Activated B cell treated with CpG ODN at 0.5 μM for 24 hours (primary cell): ENCODE measurements around the gene MRPL36. TPM values are rescaled to one million over a fixed set of nuclear protein-coding genes. Genes with fewer than 3 reads are reported as not detected.

ENCODE experiments used
- ATAC-seq: fragments of 200-7000 bp; cut with Tn5 transposase; one replicate; pipeline ENCODE4 v1.10.0; 2021; ENCODE audit warnings: low read depth, mild to moderate bottlenecking, moderate library complexity
- CTCF ChIA-PET: fragments of 350-600 bp; sonication (Branson Sonifier 250); formaldehyde crosslinking; loops from one replicate; lab custom pipeline; 2021; ENCODE audit warnings: antibody characterized with exemption; lab: Charles Lee
- POLR2A ChIA-PET: fragments of 350-600 bp; sonication (Branson Sonifier 250); formaldehyde crosslinking; loops from one replicate; lab custom pipeline; 2021; ENCODE audit warnings: antibody characterized with exemption; lab: Charles Lee
- DNase-seq: peaks from one replicate; pipeline ENCODE4 v3.0.0; 2022
- H3K27ac Mint-ChIP-seq: one replicate; pipeline ENCODE4 v1.8.0; 2020; ENCODE audit warnings: mixed read lengths
- H3K27me3 Mint-ChIP-seq: one replicate; pipeline ENCODE4 v1.8.0; 2021; ENCODE audit warnings: mixed read lengths
- H3K36me3 Mint-ChIP-seq: one replicate; pipeline ENCODE4 v1.8.0; 2021; ENCODE audit warnings: low read depth, mixed read lengths
- H3K4me1 Mint-ChIP-seq: one replicate; pipeline ENCODE4 v1.8.0; 2021; ENCODE audit warnings: mixed read lengths
- H3K4me3 Mint-ChIP-seq: one replicate; pipeline ENCODE4 v1.8.0; 2020; ENCODE audit warnings: mild to moderate bottlenecking, mixed read lengths
- H3K9me3 Mint-ChIP-seq: one replicate; pipeline ENCODE4 v1.8.0; 2020; ENCODE audit warnings: mixed read lengths
- intact Hi-C: fragments of 100-400 bp; cut with micrococcal nuclease; formaldehyde crosslinking; loops from one replicate; pipeline ENCODE4 v1.15.1; 2024
- total RNA-seq: library from RNA; stranded (reverse); gene quantifications from 2 replicates; pipeline ENCODE4 v1.2.3, GENCODE V29; 2022
- TF ChIP-seq, protein P1 (sequence below): fragments of 200-600 bp; IDR thresholded peaks from one replicate; pipeline ENCODE4 v1.8.0; 2022; ENCODE audit warnings: antibody characterized with exemption, mild to moderate bottlenecking

The MRPL36 gene
- total RNA-seq, 1 donor from 2014 or later = 28.7 TPM

DNA sequence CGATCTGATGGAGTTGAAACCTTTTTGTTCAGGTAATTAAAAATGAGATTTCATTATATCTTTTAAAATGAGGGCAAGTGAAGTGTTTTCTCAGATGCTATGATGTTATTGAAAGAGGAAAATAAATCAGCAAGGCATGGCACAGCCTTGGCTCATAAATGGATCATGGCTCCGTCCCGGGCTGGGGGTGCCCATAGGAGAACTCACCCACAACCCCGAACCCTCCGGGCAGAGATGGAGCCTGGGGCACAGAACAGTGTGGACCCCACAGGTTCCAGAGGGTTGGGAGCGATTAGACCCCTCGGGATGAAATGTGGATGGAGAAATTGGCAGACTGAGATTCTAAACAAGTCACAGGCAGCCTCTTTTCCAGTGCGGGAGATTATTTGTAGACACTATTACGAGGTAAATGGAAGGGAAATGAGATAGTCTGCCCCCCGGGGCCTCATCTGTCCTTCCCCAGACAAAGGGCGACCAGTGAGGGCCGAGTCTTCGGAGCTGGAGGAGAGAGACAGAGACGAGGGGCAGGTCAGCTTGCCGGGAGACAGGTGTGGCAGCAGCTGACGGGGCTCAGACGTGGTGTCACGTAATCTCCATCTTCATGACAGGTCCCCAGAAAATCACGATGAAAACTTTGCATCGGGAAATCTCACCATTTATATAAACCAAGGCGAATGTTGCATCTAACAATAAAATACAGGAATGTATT lies 35.2 kb upstream of the MRPL36 start:
- ATAC-seq = no peak
- intact Hi-C loops = no loop called here
- H3K4me1 Mint-ChIP-seq = no peaks in the 10 kb centered on the region
- TF ChIP-seq, protein P1, sequence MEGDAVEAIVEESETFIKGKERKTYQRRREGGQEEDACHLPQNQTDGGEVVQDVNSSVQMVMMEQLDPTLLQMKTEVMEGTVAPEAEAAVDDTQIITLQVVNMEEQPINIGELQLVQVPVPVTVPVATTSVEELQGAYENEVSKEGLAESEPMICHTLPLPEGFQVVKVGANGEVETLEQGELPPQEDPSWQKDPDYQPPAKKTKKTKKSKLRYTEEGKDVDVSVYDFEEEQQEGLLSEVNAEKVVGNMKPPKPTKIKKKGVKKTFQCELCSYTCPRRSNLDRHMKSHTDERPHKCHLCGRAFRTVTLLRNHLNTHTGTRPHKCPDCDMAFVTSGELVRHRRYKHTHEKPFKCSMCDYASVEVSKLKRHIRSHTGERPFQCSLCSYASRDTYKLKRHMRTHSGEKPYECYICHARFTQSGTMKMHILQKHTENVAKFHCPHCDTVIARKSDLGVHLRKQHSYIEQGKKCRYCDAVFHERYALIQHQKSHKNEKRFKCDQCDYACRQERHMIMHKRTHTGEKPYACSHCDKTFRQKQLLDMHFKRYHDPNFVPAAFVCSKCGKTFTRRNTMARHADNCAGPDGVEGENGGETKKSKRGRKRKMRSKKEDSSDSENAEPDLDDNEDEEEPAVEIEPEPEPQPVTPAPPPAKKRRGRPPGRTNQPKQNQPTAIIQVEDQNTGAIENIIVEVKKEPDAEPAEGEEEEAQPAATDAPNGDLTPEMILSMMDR = no peak
- no peak overlapping the region for H3K4me3 Mint-ChIP-seq
- H3K9me3 Mint-ChIP-seq = no peaks in the 10 kb centered on the region
- POLR2A ChIA-PET = no interaction called here
- H3K27ac Mint-ChIP-seq = no peak overlapping the region
- peaks cover 6% of the 10 kb centered on the region for H3K27me3 Mint-ChIP-seq
- no peak for DNase-seq
- H3K36me3 Mint-ChIP-seq = no peaks in the 10 kb centered on the region
- CTCF ChIA-PET = no interaction called here

DNA sequence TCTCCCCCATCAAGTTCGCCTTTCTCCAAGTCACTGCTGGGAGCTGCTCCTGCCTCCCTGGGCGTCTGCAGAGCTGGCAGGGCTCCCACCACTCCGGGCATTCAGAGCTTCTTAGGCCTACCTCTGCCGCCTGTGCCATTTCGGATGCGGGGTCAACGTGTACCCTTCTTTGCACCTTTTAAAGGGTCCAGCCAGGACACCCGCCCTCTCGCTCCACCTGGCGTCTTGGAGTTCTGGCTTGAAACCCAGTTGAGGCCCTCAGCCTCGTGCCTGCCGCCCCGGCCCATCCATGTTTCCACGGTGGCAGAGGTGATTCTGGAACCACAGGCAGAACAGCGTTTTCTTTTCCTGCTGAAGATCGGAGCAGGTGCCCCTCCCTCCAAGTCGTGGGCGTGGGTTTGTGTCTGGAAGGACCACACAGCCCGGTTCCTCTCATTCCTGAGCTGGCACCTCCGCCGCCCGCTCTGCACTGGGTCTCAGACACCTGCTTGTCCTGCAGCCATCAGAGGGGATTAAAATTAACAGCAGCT lies 34.5 kb upstream of the MRPL36 start:
- Mint-ChIP-seq H3K27me3 (peaks cover 3% of the 10 kb centered on the region), H3K9me3 (no peaks in the 10 kb centered on the region), H3K36me3 (no peaks in the 10 kb centered on the region), H3K4me1 (no peaks in the 10 kb centered on the region), H3K4me3 (no peak overlapping the region), H3K27ac (no peak overlapping the region)
- intact Hi-C loops = no loop called here
- no peak for ATAC-seq
- no peak for DNase-seq
- ChIA-PET CTCF (no interaction called here), POLR2A (no interaction called here)
- TF ChIP-seq, protein P1 = no peak

DNA sequence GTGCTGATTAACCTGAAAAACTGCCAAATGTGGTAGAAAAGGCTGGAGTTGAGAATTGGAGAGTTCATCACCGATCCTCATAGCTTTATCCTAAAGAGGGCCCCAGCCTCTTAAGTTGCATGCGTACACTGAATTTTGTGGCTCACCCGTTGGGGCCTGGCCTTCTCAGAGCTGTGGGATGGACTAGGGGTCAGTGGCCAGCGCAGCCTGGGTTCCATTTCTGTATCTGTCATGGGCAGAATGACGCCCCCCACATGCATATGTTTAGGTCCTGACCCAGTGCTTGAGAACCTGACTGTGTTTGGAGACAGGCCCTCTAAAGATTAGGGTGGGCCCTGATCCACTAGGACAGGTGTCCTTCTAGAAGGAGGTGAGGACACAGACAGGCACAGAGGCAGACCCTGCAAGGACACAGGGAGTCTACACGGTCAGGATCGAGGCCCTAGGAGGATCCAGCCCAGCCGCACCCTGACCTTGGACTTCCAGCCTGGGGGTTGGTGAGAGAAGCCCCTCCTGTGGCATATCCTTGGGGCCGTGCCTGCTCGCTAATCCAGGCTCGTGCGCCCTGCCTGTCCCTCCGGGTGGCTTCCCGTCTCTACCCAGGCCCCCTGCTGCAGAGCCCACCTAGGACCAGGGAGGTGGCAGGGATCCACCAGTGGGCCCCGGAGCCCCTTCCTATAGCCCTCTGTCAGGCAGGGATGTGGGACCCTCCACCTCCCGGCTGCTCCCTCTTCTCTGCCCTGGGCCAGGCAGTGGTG lies 33.8 kb upstream of the MRPL36 start:
- ATAC-seq = no peak
- CTCF ChIA-PET = no interaction called here

DNA sequence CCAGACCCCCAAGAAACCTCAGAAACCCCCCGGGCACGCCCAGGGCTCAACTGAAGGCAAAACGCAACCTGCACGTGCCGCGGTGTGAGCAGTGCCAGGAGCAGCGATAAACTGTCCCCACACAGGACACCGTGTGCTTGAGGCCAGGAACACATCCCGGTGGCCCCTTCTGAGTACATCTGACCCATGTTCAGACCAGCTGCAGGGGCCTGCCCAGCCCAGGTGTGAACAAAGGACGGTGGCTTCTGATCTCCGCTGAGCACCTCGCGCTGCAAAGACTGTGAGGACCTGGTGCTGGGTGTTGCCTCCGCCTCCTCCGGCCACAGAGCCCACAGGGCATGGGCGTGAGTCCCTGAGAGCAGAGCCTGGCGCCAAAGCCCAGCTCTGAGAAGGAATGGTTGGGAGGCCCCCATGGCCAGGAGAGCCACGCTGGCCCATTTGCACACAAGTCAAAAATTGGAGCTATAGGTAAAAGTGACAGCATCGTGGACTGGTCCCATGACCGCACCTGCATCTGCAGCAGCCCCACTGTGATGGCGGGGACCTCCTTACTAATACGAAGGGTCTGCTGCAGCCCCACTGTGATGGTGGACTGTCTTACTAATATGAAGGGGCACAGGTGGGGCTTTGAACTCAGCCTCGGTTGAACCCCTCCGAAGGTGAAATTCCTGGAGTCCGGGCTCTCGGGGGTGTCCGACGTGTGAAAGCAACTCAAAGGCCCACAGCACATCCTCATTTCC lies 33.0 kb upstream of the MRPL36 start:
- CTCF ChIA-PET = no interaction called here
- no peaks in the 10 kb centered on the region for H3K36me3 Mint-ChIP-seq
- no peak overlapping the region for H3K27ac Mint-ChIP-seq
- no peaks in the 10 kb centered on the region for H3K9me3 Mint-ChIP-seq
- no peaks in the 10 kb centered on the region for H3K4me1 Mint-ChIP-seq
- POLR2A ChIA-PET = no interaction called here
- TF ChIP-seq, protein P1 = no peak
- intact Hi-C loops = no loop called here
- DNase-seq (no peak), ATAC-seq (no peak)
- no peak overlapping the region for H3K4me3 Mint-ChIP-seq
- no peaks in the 10 kb centered on the region for H3K27me3 Mint-ChIP-seq

More for the DNA sequence above, 33.8 kb upstream of the MRPL36 start:
- H3K27me3 Mint-ChIP-seq = peaks cover 2% of the 10 kb centered on the region
- H3K4me1 Mint-ChIP-seq = no peaks in the 10 kb centered on the region
- intact Hi-C loops = no loop called here
- H3K9me3 Mint-ChIP-seq = no peaks in the 10 kb centered on the region
- H3K27ac Mint-ChIP-seq = no peak overlapping the region
- DNase-seq = no peak
- POLR2A ChIA-PET = no interaction called here
- H3K4me3 Mint-ChIP-seq = no peak overlapping the region
- no peaks in the 10 kb centered on the region for H3K36me3 Mint-ChIP-seq
- TF ChIP-seq, protein P1 = no peak
